H1 (cell line): ENCODE data around the gene CCDC14.
"Not testable (repeated sequence)": the region's sequence is repeated elsewhere in the genome, so short reads cannot be mapped to it uniquely, and the experiment has no call there.

Experiments used
- ATF2 ChIP-seq: IDR thresholded peaks from 2 replicates; pipeline ENCODE4 v1.6.1; 2012; ENCODE audit warnings: low read length, inconsistent platforms
- BRCA1 ChIP-seq: IDR thresholded peaks from 2 replicates; pipeline ENCODE4 v1.6.1; 2012; ENCODE audit warnings: low read depth, low read length, improper control_type of control experiment
- CTCF ChIP-seq, 3 experiments: IDR thresholded peaks; 1 replicate in 2 of 3; 2 replicates in 1 of 3; pipeline versions ENCODE4 v1.5.1 to v1.6.1; 2011; ENCODE audit warnings: low read length in 3 of 3, mild to moderate bottlenecking in 3 of 3, inconsistent platforms in 2 of 3, low read depth in 1 of 3, moderate library complexity in 1 of 3; ENCODE audit not compliant: insufficient read depth in 1 of 3; ENCODE audit errors: control extremely low read depth in 1 of 3
- EZH2 ChIP-seq: fragments of 200-600 bp; sonication (generic); IDR thresholded peaks from 2 replicates; pipeline ENCODE4 v1.7.1; 2012; ENCODE audit warnings: low read depth, mild to moderate bottlenecking, moderate library complexity, low read length, inconsistent platforms; ENCODE audit not compliant: severe bottlenecking
- FOSL1 ChIP-seq: IDR thresholded peaks from 2 replicates; pipeline ENCODE4 v1.6.1; 2011; ENCODE audit warnings: mild to moderate bottlenecking, low read depth, low read length, moderate library complexity; ENCODE audit not compliant: insufficient read depth
- GABPA ChIP-seq: IDR thresholded peaks from 2 replicates; pipeline ENCODE4 v1.6.1; 2011; ENCODE audit warnings: mild to moderate bottlenecking, low read length, moderate library complexity, borderline replicate concordance; ENCODE audit not compliant: insufficient read depth
- JUN ChIP-seq: IDR thresholded peaks from 2 replicates; pipeline ENCODE4 v1.6.1; 2011; ENCODE audit warnings: low read depth, mild to moderate bottlenecking, improper control_type of control experiment, low read length
- POLR2A ChIP-seq, 2 experiments: IDR thresholded peaks; 1 replicate in 1 of 2; 2 replicates in 1 of 2; pipeline ENCODE4 v1.6.1; 2011; ENCODE audit warnings: low read depth in 2 of 2, low read length in 2 of 2, mild to moderate bottlenecking in 2 of 2; ENCODE audit errors: control extremely low read depth in 1 of 2
- POLR2AphosphoS5 ChIP-seq: IDR thresholded peaks from 2 replicates; pipeline ENCODE4 v1.6.1; 2011; ENCODE audit warnings: low read depth, low read length
- TAF1 ChIP-seq: IDR thresholded peaks from 2 replicates; pipeline ENCODE4 v1.6.1; 2011; ENCODE audit warnings: mild to moderate bottlenecking, low read depth, low read length
- TAF7 ChIP-seq: optimal IDR thresholded peaks from 2 replicates; pipeline ENCODE3; 2011; ENCODE audit warnings: low read depth, mild to moderate bottlenecking, inconsistent platforms, low read length, moderate library complexity, borderline replicate concordance
- TEAD4 ChIP-seq: IDR thresholded peaks from 2 replicates; pipeline ENCODE4 v1.6.1; 2012; ENCODE audit warnings: low read depth, low read length, inconsistent platforms, mixed read lengths

- TF ChIP-seq TAF1; GABPA; POLR2AphosphoS5; BRCA1; FOSL1; CTCF (IDR thresholded peaks at IDR 0.05; ENCODE audit: control extremely low read depth in 1 of 3, insufficient read depth in 1 of 3, low read depth in 1 of 3, low read length in 3 of 3); EZH2; ATF2; TAF7; POLR2A (IDR thresholded peaks at IDR 0.05; ENCODE audit: control extremely low read depth in 1 of 2, low read depth in 2 of 2, low read length in 2 of 2); TEAD4; JUN: not testable (repeated sequence)
These were observed 70.9 kb downstream of the CCDC14 start for GRCh38 chr3:123890162-123890561.
